Endometrium (tissue), 2 donors: ENCODE data around the gene CDT1.
"Not testable (repeated sequence)": the region's sequence is repeated elsewhere in the genome, so short reads cannot be mapped to it uniquely, and the experiment has no call there.

ENCODE experiments used
- FAIRE-seq: peaks from 2 replicates; lab custom pipeline; 2012; peaks lifted over from hg19 to GRCh38; lab: Jason Lieb, UNC
- donor health status: control.
- donor health status: control.

The CDT1 gene

DNA sequence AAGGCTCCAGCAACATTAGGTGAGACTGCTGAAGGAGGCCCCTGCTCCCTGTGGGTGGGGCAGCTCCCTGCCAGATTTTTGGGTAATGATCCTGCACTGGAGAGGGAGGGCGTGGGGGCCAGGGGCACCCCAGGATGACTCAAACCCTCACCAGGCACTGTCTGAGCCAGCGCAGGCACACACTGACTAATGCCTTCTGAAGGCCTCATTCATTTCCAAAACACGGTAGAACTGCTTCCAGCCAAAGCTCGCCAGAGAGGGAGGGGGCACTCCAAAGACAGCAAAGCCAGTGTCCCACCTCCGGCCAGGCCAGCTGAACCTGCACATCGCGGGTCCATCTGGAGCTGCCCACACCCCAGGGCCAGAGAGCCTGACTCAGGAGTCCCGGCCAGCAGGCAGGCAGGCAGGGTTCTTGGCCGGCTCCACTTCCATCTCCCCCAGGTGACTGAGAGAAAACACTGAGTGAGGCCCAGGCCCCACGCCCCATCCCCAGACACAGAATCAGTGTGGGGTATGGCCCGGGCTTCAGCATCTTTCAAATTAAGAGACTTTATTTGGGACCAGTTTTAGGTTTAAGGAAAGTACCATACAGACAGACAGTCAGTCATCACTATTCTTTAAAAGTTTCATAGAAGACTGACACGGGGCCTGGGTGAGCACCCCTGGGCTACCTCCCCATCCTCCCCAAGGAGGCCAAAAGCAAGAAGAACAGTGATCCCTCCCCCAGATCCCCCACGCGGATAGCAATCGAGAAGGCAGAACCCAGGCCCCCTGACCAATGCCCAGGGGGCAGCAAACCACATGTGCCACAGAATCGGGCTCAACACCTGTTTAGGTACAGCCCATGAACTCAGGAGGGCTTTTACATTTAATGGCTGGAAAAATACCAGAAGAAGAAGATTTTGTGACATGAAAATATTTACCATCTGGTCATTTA is 20.9 kb upstream of the CDT1 start:
- no peak for FAIRE-seq

DNA sequence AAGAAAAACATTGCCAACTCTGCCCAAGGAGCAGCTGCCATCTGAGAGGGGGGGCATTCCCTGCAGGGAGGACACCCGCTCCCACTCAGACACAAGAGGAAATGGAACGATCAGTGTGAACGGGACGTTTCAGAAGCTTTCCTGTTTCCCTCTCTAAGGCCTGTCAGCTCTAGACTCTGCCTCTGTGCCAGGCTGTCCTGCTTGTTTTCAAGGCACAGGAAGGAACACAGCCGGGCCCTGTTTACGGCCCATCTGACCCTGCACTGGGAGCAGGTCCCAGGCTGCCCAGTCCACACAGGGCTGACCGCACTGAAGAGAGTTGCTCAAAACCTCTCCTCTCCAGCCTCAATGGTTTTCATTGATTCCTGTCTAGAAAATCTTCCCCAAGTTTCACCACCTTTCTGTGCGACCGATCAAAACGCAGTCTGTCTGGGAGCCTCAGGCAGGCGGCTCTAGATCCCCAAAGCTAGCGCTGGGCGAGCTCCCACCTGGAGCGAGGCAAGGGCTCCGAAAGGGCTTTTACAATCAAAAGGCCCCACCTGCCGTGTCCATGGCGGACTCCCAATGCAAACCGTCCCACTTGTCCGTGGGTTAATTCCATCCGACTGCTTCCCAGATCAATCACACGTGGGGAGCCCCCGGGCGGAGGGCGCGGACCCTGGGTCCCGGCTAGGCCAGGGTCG is 20.1 kb upstream of the CDT1 start:
- no peak for FAIRE-seq

DNA sequence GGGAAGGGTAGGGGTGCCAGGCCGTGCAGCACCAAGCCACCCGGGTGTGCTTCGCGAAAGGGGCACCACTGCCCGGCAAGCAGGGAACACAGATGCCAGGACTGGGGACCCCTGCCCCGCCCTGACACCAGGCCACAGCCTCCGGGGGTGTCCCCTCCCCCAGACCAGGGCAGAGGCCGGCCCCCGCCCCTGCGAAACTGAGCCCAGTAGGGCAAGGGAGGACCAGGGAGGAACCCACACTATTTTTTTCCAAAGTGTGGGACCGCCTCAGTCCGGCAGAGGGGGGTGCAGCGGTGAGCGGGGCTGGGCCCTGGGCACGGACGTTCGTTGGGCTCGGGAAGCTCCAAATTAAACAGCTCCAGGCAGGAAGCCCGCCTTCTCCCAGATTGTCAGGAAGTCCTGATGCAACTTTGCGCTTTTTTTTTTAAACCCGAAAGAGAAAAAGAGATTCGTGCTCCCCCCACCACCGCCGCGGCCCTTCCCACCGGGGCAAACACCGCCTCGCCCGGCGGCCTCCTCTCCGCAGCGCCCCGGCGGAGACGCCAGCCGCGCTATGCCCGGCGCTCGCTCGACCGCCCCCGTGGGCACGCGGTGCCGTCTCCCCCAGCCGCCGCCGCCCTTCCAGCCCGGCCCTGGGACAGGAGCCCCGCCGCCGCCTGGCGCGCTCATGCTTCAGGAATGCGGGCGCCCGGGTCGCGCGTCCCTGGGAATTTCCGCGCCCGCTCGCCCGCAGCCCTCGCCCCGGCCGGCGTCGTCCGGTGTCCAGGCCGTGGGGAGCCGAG is 19.3 kb upstream of the CDT1 start:
- no peak for FAIRE-seq

DNA sequence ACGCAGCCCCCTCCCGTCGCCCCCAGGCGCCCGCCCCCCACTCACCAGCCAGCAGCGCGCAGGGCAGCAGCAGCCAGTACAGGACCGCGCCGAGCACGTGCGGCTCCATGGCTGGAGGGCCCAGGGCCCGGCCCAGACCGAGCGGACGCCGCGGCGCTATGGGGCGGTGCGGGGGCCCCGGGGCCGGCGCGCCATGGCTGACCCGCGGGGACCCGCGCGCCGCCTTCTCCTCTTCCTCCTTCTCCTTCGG is 18.8 kb upstream of the CDT1 start:
- no peak for FAIRE-seq

DNA sequence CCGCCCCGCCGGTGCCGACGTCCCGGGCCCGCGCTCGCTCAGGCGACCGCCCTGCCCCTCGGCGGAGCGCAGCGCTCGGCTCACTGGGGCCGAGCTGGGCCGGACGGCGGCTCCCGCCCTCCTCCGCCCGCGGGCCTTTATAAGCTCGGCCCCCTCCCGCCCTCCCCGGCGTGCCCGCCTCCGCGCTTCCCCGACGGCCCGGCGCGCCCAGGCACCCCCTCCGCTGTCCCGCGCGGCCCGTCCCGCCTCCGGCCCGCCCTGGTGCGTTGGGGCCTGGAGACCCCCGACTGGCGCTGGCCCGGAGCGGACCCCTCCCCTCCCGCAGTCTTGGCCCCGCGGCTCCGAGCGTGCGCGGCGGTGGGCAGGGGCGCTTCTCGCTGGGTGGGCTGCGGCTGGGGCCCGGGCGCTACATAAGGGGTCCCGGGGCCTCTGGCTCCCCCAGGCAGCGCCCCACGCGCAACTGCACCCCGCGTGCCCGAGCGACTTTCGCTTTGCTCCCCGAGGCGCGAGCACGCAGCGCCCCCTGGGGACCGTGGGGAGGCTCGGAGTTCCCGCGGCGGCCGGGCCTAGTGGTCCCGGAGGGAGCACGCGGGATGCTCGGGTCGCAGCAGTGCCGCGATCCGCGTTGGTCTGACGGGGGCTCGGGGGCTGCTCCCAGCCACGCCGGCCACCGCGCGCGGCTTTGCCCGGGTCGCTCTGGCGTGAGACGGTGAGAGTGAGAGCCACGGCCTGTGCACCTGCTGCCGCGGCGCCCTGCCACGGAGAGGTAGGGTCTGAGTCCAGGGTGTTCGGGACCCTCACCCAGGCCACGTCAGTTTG is 18.3 kb upstream of the CDT1 start, which contains the start of gene PIEZO1:
PIEZO1 (minus strand) TSS at position 115 of the 819 bp plus-strand sequence. CDS start 256 bp downstream, outside the sequence.
- no peak for FAIRE-seq

DNA sequence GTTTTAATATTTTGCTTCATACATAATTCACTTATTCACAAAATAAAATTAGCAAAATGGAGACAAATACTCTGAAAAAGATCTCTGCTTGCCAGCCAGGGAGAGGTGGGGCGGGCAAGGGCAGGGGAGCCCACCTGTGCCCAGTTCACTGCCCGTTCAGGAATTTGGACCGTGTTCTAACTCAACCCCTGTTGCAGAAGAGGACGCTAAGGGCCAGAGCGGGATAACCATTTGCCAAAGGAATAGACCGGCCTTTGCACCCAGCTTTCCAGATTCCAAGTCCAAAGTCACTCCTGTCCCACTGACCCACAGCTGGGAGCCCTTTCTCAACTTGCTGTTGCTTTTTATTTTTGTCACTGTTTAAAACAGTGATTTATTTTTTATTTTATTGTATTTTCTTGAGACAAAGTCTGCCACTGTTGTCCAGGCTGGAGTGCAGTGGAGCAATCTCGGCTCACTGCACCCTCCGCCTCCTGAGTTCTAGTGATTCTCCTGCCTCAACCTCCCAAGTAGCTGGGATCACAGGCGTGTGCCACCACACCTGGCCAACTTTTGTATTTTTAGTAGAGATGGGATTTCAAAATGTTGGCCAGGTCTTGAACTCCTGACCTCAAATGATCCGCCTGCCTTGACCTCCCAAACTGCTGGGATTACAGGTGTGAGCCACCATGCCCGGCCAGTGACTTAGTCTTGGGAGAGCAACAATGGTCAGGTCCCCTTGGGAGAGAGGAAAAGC is 15.8 kb upstream of the CDT1 start:
- no peak for FAIRE-seq

DNA sequence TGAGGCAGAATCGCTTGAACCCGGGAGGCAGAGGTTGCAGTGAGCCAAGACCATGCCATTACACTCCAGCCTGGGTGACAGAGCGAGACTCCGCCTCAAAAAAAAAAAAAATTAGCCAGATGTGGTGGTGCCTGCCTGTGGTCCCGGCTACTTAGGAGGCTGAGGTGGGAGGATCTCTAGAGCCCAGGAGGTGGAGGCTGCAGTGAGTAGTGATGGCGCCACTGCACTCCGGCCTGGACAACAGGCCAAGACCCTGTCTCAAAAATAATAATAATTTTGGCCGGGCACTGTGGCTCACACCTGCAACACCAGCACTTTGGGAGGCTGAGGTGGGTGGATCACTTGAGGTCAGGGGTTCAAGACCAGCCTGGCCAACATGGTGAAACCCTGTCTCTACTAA is 14.8 kb upstream of the CDT1 start:
- not testable (repeated sequence) for FAIRE-seq

DNA sequence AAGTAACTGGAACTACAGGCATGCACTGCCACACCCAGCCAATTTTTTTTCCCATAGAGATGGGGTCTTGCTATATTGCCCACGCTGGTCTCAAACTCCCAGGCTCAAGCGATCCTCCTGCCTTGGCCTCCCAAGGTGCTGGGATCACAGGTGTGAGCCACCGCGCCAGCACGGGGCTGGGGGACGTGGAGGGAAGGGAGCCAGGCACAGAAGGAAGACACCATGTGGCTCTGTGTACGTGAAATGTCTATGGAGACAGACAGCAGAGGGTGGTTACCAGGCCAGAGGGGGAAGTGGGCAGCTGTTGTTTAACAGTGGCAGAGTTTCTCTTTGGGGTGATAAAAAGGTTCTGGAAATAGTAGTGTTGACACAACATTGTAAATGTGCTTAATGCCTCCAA is 14.0 kb upstream of the CDT1 start:
- FAIRE-seq: no peak

DNA sequence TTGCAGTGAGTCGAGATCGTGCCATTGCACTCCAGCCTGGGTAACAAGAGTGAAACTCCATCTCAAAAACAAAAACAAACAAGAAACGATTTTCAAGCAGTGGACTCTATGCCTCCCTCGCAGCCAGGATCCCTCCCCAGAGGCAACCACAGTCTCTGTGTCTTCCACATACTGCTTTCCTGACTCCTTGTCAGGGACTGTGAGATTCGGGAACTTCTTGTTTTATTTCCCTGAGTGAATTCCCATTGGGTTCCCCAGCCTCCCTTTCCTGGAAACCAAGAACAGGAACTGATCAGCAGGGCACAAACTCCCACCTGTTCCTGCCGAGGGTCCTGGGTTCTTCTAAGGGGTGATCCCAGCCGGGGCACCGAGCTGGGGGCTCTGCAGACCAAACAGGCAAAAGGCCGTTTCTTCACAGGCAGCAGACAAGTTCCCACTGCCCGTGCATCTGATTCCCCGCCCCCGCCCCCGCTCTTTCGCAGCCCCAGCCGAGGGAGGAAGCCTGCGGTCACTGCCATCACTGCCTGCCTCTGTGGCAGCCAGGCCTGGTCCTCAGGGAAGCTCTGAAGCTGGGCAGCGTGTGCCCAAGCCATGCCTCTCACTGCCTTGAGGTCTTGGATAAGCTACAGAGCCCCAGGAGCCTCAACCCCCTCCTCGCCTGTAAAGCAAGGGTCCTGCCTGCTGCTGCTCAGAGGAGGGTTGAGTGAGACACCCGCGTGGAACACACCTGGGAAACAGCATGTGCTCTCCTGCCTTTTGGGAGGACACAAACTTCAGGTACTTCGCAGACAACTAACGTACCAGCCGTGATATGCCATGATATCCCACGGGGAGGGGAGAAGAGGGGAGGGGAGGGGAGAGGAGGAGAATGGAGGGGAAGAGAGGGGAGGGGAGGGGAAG is 13.0 kb upstream of the CDT1 start:
- no peak for FAIRE-seq

DNA sequence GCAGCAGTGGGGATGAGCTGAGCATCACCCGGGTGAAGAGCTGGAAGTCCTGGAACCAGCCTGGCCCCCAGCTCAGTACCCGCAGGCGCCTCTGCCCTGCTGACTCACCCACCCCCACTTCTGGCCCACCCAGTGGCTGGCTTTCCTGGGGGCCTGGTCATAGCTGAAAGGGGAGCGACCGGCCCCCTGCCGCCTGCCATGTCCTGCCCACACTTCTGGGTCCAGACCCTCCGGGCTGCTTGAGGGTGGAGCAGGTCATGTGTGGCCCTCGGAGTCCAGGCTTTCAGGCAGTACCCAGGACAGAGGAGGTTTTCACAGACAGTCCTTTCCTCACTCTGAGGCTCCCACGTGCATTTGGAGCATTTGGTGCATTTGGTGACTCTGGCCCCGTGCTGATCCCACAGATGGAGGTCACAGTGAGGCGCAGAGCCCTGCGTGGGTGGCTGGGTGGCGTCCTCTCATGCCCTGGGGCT is 11.5 kb upstream of the CDT1 start:
- FAIRE-seq: no peak

DNA sequence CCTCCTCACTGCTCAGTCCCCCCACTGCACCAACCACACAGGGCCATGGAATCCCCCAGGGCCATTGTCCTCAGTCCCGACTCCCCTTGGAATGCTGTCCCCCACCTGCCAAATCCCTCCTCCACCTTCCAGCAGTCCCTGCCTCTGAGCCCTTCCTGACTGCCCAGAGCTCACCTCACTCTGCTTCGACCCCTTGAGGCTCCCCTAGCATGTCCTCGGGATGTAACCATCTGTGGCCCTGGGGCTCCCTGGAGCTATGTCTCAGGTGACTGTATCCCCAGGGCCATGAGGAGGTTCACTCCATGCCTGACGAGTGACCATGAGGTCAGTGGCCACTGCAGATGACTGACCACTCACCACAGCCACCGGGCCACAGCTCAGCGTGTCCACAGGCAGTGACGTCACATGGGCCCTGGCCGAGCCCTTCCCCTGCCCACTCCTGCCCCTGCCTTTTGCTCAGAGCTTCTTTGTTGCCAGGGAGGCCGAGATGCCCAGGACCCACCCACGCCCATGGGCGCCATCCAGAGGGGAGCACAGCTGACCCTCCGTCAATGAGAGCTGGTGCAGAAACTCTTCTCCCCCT is 10.8 kb upstream of the CDT1 start:
- no peak for FAIRE-seq

DNA sequence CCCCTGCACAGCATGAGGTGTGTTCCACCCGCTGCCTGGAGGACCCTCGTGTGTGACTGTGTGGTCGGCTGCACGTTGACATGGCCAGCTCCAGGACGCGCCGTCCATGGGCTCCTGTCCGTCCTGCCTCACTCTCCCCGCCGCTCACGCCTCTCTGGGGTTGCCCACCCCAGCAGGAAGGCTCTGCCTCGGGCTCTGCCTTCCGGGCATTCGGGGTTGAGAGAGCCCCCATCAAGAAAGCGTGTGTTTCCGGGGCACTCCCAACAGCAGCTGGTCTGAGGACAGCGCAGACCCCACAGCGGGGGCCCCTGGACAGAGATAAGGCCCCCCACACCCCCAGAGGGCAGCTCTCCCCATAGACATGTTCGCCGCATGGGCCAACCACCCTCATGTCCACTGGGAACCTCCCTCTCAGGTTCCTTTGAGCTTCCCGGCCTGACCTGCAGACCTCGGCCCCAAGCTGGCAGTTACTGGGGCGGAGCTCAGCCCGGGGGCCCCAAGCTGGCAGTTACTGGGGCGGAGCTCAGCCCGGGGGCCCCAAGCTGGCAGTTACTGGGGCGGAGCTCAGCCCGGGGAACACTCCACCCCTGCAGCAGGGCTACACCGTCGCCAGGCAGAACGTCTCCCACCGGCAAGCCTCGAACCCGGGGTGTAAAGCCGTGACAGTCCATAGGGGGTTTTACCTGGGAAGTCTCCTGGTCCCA is 10.2 kb upstream of the CDT1 start:
- FAIRE-seq: no peak

DNA sequence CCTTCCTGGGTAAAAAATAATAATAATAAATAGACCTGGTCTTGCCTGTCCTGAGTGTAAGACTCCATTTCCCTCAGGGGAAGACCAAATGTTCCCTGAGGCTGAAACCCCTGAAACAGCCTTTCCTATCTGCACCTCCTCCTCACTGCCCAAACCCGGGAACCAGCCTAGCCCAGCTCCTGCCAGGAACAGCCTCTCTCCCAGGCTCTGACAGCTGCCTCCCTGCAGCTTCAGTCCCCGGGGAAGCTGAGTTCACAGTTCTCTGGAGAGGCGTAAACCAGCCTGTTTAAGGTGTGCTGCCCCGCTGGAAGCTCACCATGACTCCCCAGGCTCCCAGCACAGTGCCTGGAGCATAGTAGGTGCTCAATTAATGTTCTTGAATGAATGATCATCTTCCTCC is 7.3 kb upstream of the CDT1 start:
- FAIRE-seq: no peak

DNA sequence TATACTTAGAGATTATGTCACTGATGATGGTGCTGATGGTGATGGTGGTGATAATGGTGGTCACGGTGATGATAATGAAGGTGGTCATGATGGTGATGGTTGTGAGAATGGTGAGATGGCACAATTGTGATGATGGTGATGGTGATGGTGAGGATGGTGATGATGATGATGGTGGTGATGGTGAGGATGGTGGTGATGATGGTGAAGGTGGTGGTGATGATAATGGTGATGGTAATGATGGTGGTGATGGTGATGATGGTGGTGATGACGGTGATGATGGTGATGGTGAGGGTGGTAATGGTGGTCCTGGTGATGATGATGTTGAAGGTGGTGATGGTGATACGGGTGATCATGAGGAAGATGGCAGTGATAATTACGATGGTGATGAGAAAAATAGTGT is 5.5 kb upstream of the CDT1 start:
- no peak for FAIRE-seq

DNA sequence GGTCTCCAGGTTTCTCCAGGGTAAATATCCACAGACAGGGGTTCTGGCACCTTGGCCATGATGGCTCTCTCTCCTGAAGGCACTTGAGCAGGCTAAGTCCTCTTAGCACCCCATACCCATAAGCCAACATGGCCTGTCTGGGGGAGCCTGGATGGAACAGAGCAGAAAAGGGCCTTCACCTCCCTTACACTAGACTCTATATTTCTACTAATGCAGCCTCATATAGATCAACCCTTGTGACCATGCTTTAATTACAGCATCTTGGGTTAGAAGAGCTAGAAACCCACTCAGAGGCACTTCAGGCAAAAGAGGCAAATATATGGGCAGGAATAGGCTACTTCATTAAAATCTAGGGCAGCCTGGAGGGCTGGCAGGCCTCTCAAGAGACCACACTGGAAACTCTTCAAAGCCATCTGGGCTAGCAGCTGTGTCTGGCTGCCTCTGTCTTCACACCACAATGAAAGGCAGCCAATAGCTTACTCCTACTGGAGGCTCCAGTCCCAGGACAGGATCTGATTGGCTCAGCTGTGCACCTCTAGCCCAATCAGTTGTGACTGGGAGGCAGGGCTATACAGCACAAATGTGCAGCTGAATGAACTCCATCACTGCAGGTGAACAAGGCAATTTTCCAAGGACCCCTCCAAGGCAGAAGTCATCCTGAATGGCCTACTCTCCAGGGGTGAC is 4.7 kb upstream of the CDT1 start:
- no peak for FAIRE-seq

DNA sequence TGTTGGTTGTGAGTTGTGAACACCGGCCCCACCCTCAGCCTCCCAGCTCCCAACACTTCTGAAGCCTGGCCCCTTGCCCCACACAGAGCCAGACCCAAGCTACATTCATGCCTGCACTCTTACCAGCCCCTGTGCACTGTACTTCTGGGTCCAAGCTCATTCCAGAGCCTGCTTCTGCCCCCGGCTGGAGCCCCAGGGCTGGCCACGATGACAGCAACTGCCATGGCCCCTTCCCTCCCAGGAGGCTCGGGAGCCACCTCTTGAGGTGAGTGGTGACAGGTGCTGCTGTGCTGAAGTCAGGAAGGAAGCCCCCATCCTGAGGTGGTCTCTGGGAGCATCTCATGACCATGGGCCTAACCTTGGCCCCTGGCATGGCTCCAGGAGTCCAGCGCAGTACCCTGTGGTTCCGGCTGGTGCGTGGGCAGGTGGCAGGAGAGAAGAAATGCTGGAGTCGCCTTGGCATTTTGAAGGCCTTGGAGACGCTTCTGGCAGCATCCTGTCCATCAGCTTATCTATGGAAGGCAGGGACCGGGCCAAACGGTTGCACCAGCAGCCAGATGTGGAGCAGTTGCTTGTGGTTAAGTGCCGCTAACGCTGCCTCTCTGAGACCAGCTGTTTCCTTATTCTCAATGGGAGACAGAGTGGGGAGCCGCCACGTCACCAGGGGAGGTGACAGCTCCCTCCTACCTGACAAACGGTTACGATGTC is 3.9 kb upstream of the CDT1 start:
- FAIRE-seq: no peak

DNA sequence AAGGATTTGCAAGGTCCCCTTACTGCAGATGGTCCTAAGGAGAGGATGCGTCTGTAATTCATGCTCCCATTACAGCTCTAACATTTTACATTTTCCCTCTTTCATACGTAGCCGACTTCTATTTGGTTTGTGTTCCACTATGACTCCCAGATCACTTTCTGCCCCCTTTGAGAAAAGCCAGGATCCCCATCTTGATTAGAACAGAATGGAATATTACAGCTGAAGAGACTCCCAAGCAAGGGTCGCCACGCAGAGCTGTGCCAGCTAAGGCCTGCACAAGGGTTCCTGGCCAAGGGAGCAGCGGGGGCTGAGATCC is 3.4 kb upstream of the CDT1 start:
- no peak for FAIRE-seq

DNA sequence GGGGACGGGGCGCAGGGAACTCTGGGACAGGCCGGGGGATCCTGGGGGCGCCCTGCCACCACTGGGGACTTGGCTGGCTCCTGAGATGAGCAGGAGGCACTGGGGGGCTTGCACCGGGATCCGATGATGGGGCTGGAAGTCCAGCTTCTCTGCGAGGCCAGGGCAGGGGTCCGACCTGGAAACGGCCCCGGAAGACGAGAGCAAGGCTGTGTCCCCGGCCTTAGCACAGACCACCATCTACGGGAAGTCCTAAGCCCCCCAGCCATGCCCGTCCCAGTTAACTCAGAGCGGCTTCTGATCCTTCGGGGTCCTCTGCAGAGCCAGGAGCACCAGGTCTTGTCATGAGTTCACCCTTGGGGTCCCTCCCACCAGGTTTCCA is 573 bp downstream of the CDT1 start:
- no peak for FAIRE-seq
